Left ventricle myocardium inferior (tissue), 1 donor: Measurements from ENCODE around the gene CDK9. TPM values are rescaled to one million over a fixed set of nuclear protein-coding genes. Genes with fewer than 3 reads are reported as not detected.
"Not testable (repeated sequence)": the region's sequence is repeated elsewhere in the genome, so short reads cannot be mapped to it uniquely, and the experiment has no call there.

Experiments used
- DNase-seq: peaks from one replicate; pipeline ENCODE4 v3.0.0-alpha.2; 2020
- H3K27ac ChIP-seq: fragments of 200-600 bp; replicated peaks from 2 replicates; pipeline ENCODE4 v1.8.0; 2021
- H3K27me3 ChIP-seq: fragments of 200-600 bp; 2 replicates; pipeline ENCODE4 v1.8.0; 2021; ENCODE audit warnings: low read depth
- H3K36me3 ChIP-seq: fragments of 200-600 bp; 2 replicates; pipeline ENCODE4 v1.8.0; 2021
- H3K4me1 ChIP-seq: fragments of 200-600 bp; 2 replicates; pipeline ENCODE4 v1.8.0; 2021
- H3K4me3 ChIP-seq: fragments of 200-600 bp; 2 replicates; pipeline ENCODE4 v1.8.0; 2021; ENCODE audit warnings: mild to moderate bottlenecking, moderate library complexity
- H3K9me3 ChIP-seq: fragments of 200-600 bp; replicated peaks from 2 replicates; pipeline ENCODE4 v1.8.0; 2021
- intact Hi-C: fragments of 100-400 bp; cut with micrococcal nuclease; formaldehyde crosslinking; loops from one replicate; pipeline ENCODE4 v1.11.0; 2022
- total RNA-seq: library from RNA; stranded (reverse); fragmentation: NEBNext Ultra II Directional; extraction: Animal tissue kit (Norgen Biotek cat#: 25700); gene quantifications from one replicate; pipeline ENCODE4 v1.2.1, GENCODE V29; 2021
- TF ChIP-seq, protein P1 (sequence below): fragments of 200-600 bp; IDR thresholded peaks from 2 replicates; pipeline ENCODE4 v1.8.0; 2021; ENCODE audit warnings: antibody characterized with exemption, mild to moderate bottlenecking, borderline replicate concordance
- donor health status: DM: no; HTN: yes; CAD: no; lungs with severe emphysema.

Gene CDK9
- total RNA-seq, 1 donor from 2014 or later = 46.4 TPM

DNA sequence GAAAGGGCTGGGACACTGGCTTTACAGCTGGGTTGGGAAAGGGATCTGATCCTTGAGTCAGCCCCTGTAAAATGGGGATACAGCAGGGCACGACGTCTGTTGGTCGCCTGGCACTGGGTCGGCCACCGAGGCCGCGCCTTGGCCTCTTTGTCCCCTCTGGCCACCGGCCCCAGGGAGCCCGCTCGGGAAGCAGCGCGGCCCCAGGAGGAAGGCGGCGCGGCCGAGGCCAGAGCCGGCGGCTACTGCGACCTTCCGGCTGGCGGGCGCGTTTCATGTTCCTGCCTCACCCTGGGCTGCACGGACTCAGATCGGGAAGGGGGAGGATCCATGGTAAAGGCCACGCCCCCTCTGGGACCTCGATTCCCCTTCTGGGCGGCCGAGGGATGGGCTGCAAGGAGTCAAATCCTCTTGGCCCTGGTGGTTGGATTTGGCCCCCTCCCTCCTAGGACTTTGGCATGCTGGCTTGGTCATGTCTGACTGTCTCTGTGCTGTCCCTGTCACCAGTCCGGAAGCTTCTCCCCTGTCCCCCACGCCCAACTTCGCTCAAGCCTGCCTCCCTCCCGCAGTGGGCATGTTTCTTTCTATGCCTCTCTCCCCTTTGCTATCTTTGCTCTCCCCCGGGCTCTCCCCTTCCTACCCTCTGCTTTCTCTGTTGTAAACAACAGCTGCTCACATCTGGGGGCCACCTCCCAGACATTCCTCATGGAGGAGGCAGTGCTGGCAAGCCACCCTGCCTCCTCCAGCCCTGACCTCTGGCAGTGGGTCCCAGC, 42.6 kb downstream of the CDK9 start:
- Histone ChIP-seq H3K4me1 (peaks cover 84% of the 10 kb centered on the region), H3K27me3 (no peaks in the 10 kb centered on the region), H3K9me3 (no peaks in the 10 kb centered on the region), H3K27ac (peak overlapping the region; percentile 97), H3K36me3 (peaks cover 40% of the 10 kb centered on the region), H3K4me3 (peak overlapping the region; percentile 55)
- peak; percentile 93 for DNase-seq
- TF ChIP-seq, protein P1, sequence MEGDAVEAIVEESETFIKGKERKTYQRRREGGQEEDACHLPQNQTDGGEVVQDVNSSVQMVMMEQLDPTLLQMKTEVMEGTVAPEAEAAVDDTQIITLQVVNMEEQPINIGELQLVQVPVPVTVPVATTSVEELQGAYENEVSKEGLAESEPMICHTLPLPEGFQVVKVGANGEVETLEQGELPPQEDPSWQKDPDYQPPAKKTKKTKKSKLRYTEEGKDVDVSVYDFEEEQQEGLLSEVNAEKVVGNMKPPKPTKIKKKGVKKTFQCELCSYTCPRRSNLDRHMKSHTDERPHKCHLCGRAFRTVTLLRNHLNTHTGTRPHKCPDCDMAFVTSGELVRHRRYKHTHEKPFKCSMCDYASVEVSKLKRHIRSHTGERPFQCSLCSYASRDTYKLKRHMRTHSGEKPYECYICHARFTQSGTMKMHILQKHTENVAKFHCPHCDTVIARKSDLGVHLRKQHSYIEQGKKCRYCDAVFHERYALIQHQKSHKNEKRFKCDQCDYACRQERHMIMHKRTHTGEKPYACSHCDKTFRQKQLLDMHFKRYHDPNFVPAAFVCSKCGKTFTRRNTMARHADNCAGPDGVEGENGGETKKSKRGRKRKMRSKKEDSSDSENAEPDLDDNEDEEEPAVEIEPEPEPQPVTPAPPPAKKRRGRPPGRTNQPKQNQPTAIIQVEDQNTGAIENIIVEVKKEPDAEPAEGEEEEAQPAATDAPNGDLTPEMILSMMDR = peak; percentile 23
- intact Hi-C loops = no loop called here

DNA sequence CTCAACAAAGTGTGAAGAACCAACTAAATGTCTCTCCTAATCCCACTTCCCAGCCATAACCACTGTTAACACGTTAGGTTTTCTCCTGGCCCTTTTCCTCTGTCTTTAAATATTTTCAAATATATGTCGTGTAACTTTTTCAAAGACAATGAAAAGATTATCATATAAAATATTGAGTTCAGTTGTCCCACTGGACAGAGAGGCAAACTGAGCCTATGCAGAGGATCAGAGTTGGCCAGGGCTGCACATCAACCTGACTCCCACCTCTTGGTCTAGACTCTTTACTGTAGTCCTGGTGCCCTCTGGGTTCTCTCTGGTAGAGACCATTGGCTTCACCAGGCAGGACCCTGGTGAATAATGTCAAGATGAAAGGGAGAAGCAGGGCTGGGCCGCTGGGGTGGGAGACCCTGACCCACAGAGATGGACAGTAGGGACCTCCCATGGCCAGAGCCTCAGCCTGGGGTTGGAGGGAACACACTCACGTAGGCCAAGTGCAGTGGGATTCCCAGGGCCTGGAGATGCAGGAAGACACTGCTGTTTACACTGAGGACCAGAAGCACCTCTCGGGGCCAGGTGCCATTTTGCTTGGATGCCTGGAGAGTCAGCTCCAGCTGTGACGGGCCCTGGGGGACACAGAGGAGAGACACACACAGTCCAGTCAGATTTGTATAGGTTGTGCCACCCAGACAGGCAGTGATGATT, 43.5 kb downstream of the CDK9 start:
- Histone ChIP-seq H3K36me3 (peaks cover 31% of the 10 kb centered on the region), H3K4me1 (peaks cover 93% of the 10 kb centered on the region), H3K9me3 (no peaks in the 10 kb centered on the region), H3K27me3 (no peaks in the 10 kb centered on the region), H3K27ac (peak overlapping the region; percentile 97), H3K4me3 (no peak overlapping the region)
- DNase-seq = no peak
- TF ChIP-seq, protein P1 = no peak
- intact Hi-C loops = no loop called here

DNA sequence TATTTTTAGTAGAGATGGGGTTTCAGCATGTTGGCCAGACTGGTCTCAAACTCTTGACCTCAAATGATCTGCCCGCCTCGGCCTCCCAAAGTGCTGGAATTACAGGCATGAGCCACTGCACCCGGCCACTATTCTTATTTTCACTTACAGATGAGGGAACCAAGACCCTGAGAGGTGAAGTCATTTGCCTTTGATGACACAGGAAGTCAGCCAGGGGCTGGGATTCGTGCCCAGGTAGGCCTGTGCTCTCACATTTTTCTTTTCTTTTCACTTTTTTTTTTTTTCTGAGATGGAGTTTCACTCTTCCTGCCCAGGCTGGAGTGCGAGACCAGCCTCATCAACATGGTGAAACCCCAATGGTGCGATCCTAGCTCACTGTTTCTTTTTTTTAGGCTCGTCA, 46.4 kb downstream of the CDK9 start:
- no peaks in the 10 kb centered on the region for H3K27me3 ChIP-seq
- no peaks in the 10 kb centered on the region for H3K9me3 ChIP-seq
- no peak overlapping the region for H3K4me3 ChIP-seq
- peaks cover 100% of the 10 kb centered on the region for H3K4me1 ChIP-seq
- H3K36me3 ChIP-seq = peaks cover 4% of the 10 kb centered on the region
- TF ChIP-seq, protein P1 = no peak
- DNase-seq = no peak
- intact Hi-C loops = no loop called here
- H3K27ac ChIP-seq = peak overlapping the region; percentile 97

DNA sequence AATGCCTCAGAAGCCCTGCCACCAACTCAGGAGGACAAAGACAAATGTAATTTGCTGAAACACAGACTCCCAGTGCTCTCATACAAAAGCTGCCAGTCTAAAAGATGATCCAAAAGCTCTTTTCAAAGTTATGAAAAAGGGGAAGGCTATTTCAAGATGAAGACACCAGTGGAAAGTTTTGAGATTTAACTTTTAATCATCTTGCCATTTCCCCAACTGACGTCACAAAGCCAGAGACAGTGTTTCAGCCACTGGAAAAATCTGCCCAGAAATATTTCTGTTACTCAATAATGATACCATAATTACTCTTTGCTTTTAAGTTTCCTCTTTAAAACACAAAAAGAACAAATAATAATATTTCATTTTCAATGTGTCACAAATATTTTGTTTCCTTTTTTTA, 47.7 kb downstream of the CDK9 start:
- H3K9me3 ChIP-seq = no peaks in the 10 kb centered on the region
- H3K4me3 ChIP-seq = no peak overlapping the region
- TF ChIP-seq, protein P1 = no peak
- H3K36me3 ChIP-seq = no peaks in the 10 kb centered on the region
- intact Hi-C loops = no loop called here
- H3K4me1 ChIP-seq = peaks cover 100% of the 10 kb centered on the region
- H3K27ac ChIP-seq = peak overlapping the region; percentile 97
- no peak for DNase-seq
- no peaks in the 10 kb centered on the region for H3K27me3 ChIP-seq

DNA sequence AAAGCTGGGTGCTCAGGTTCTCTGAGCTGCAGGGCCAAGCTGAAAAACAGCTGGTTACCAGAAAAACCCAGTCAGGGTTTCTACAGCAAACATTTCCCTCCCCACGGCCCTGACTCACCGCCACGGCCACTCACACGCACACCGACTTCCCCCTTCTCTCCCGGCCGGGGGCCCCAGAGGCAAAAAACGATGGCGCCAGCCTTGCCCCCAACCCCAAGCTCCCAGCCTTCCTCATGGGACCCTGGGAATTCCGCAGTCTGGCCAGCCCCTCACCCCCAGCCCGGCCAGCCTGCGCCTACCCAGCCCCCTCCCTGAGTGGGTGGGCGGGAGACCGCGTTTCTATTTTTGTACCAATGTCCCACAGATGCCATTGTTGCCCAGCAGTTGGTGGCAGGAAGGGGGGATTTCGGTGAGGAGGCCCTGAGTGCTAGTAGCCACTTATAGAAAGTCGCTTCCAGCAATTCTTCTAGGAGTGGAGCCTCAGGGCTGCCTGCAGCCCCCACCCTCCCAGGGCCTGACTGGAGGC, 50.2 kb downstream of the CDK9 start:
- DNase-seq = no peak

DNA sequence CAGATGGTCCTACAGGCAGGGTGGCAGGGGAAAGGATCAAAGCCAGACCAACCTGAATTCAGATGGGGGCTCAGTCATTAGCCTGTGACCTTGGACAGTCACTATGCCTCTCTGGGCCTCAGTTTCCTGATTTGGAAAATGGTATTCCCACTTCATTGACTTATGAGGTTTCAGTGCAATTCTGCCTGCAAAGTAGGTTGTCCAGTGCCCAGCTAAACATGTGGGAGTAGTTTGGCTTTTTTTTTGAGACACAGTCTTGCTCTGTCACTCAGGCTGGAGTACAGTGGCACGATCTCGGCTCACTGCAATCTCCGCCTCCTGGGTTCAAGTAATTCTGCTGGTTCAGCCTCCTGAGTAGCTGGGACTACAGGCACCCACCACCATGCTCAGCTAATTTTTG, 50.7 kb downstream of the CDK9 start:
- Histone ChIP-seq H3K4me3 (peak overlapping the region; percentile 34), H3K36me3 (peaks cover 21% of the 10 kb centered on the region), H3K27ac (peak overlapping the region; percentile 97), H3K4me1 (peaks cover 100% of the 10 kb centered on the region)
- H3K9me3 ChIP-seq, DNase-seq, H3K27me3 ChIP-seq, intact Hi-C loops: not testable (repeated sequence)

More for the DNA sequence above, 50.2 kb downstream of the CDK9 start:
- intact Hi-C loops = no loop called here
- Histone ChIP-seq H3K27me3 (no peaks in the 10 kb centered on the region), H3K4me3 (peak overlapping the region; percentile 34), H3K27ac (peak overlapping the region; percentile 97), H3K36me3 (peaks cover 21% of the 10 kb centered on the region), H3K9me3 (no peaks in the 10 kb centered on the region), H3K4me1 (peaks cover 100% of the 10 kb centered on the region)
- TF ChIP-seq, protein P1 = no peak
